ENCODE results near the gene KIF1A.
"Not testable (repeated sequence)": the region's sequence is repeated elsewhere in the genome, so short reads cannot be mapped to it uniquely, and the experiment has no call there.

Gene KIF1A

DNA sequence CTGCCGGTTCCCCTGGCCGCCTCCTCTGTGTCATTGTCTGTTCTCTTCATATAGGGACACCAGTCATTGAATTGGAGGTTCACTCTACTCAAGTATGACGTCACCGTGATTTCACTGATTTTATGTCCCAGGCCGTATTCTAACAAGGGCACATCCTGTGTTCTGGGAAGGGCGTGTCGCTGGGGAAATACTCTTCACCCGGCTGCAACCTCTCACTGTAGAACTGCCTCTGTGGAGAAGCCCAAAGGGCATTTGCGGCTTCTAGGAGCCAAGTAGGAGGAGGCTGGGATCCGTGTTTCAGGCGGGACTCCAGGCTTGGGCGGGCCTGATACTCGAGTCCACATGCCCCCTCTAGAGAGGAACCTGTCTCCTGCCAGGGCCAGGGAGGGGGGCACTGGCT lies 123.5 kb downstream of the KIF1A start:
- not testable (repeated sequence) for DNase-seq

DNA sequence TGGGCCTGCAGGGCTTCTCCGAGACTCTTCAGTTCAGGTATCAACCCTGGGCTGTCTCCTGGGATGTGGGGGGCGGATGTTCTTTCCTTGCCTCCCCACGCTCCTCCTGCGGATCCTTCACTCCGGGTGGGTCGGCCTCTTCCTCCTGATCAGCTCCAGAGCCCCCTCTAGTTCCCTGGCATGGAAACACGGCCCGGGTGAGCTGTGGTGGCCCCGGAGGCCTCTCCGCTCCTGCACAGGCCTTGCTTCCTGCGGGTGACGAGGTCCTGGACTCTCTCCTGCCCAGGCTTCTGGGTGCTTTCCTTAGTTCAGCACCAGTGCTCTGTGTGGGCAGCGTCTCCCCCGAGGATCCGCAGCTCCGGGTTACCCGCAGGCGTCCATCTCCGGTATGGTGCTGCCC lies 124.4 kb downstream of the KIF1A start:
- not testable (repeated sequence) for DNase-seq

GRCh38 chr2:240694304-240694703 lies 125.7 kb downstream of the KIF1A start:
- DNase-seq: not testable (repeated sequence)

- DNase-seq: not testable (repeated sequence)
Measured at GRCh38 chr2:240692583-240693561, 127.1 kb downstream of the KIF1A start.

GRCh38 chr2:240691631-240692420 lies 128.2 kb downstream of the KIF1A start, which contains the start of gene AQP12A:
AQP12A (plus strand) TSS chr2:240691866; CDS start chr2:240691914, 48 bp downstream.
- DNase-seq: not testable (repeated sequence)

DNA sequence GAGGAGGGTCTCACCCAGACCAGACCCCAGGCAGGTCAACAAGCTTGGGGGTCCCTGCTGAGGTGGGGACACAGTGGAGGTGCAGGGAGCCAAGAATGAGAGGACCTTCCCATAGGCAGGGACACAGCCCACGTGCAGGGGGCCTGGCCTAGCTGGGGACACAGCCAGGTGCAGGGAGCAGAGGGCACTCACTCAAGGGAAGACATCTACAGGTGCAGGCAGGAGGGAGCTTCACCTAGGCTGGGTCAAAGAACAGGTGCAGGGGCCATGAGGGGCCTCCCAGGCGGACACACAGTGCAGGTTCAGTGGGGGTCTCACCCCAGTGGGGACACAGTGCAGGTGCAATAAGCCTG lies 129.0 kb downstream of the KIF1A start:
- not testable (repeated sequence) for DNase-seq

- not testable (repeated sequence) for DNase-seq
Measured at GRCh38 chr2:240690421-240691074, 129.5 kb downstream of the KIF1A start.

DNA sequence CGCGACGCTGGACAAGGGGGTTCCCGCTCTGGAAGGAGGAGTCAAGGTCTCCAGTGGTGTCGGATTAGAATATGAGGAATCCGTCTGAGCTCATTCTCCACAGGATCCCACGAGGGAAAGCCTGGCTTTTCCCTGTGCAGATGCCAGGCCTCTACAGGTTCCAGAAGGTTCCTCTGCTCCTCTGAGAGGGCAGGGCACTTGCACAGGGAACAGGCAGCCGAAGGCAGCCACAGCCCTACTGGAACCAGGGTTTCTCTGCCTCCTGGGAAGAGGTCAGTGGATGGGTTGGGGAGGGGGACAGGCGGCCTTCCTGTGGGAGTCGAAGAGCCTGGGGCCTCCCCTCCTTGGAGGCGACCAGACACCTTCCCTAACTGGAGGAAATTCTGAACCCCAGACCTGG lies 130.0 kb downstream of the KIF1A start:
- DNase-seq: no peak

DNA sequence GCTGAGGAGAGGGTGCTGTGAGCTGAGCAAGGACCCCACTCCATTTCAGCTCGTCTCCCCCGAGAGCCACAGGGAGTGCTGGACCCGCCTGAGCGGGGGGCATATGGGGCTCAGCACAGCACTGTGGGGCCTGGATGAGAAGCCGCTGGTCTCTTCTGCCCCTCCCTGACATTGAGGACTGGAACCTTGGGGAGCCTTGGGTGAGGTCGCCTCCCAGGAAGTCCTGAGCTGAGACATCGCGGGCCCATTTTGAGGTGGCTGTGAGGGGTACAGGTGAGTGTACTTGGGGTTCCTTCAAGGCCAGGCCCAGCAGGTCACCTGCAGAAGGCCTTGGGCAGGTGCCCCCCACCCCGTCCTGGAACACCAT lies 131.5 kb downstream of the KIF1A start:
- DNase-seq: no peak

DNA sequence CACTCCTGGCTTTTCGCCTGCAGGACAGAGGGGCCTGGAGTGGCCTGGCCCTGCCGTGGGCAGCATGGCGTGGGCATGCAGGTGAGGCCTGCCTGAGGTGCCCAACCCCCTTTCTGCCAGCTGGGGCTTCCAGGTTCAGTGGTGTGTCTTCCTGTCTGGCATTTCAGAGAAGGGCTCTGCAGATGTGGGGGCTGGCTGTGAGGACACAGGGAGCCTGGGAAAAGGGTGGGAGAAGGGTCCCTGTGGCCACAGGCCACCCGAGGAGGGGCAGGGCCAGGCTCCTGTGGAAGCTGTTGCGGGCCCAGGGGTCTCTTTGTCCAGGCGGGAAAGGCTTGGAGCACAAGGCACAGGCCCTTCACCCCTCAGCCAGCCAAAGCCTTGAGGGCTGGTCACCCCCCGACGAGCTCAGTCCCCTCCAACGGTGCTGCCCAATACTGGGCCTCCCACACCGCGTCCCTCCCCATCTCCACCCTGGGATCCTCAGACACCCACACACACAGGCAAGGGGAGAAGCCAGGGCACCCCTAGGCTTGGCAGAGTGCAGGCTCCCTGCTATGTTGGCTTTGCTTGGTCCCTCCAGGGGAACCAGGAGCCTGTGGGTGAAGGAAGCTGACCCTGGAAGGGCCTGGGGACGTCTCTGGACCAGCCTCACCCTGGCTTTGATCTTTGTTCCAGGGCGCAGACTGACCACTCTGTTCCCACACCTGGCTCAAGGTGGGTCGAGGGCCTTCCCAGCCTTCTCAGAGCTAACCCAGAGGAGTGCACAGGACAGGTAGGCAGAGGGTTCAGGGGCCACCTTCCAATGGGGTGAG lies 132.1 kb downstream of the KIF1A start:
- DNase-seq: no peak

DNA sequence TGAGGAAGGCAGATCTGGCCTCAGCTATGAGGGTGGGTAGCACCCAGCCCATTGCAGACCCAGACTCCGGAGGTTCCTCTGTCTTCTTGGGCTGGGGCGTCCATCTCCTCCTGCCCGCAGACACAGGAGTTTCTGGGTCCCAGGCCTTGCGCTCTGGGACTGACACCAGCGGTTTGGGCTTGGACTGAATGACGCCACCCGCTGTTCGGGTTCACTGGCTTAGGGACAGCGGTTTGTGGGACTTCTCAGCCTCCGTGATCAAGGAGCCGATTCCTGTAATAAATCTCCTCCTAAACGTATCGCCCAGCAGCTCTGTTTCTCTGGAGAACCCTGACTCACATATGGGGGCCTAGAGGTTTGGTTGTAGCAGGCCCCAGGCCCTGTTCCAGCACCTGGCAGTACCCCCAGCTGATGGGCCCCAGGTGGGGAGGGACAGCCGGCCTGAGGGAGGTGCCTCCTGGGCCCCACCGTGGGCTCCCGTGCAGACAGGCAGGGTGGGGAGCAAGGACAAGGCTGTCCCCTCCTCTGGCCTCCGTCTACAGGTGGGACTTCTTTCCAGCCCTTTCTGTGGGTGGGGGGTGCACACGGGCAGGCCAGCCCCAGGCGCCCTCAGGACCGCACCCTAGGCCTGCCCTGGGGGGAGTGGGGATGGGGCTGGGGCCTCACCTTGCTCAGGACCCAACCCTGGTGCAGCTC lies 132.8 kb downstream of the KIF1A start:
- no peak for DNase-seq

- DNase-seq: no peak
Measured at GRCh38 chr2:240686460-240686859, 133.6 kb downstream of the KIF1A start.

DNA sequence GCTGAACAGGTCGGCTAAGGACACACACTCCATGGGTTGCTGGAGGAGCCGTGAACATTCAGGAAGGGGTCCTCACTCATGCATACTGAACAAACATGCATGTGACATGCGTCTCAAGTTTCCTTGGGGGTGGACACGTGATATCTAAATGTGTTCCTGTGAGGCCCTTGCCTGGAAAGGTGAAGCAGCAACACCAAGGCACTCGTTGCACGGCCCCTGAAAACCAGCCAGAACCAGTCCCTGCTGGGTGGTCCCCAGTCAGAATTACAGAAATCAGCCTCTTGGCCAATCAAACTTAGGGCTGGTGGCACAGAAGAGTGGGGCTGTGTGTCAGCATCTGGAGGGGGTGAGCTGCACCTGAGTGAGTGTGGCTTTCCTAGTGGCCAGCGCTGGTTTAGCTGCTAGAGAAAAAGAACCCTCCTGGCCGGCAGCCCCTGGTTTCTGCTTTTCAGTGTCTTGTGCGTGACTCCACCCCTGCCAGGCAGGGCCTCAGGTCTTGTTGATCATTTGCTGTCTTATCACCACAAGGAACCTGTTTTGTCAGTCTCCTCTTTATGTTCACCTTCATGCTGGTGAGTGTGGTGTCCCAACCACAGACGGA lies 134.1 kb downstream of the KIF1A start:
- DNase-seq: no peak

DNA sequence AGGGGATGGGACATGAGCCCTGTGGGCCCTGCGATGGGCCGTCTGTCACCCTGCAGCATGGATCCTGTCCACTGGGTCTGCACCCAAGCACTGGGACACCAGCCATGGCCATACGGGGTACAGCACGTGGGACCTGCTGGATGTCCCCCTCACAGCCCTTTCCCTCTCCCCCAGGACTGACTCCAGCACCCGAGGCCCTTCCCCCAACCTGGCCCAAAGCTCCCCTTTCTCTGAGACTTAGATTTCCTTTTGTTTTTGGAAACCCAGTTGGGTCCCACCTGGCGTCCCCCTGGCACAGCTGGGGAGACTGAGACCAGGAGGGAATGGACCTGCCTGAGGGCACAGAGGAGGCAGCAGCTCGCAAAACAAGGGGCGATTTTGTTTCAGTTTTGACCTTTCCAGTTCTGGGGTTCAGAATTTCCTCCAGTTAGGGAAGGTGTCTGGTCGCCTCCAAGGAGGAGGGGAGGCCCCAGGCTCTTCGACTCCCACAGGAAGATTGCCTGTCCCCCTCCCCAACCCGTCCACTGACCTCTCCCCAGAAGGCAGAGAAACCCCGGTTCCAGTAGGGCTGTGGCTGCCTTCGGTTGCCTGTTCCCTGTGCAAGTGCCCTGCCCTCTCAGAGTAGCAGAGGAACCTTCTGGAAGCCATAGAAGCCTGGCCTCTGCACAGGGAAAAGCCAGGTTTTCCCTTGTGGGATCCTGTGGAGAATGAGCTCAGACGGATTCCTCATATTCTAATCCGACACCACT lies 135.9 kb downstream of the KIF1A start:
- DNase-seq: not testable (repeated sequence)

DNA sequence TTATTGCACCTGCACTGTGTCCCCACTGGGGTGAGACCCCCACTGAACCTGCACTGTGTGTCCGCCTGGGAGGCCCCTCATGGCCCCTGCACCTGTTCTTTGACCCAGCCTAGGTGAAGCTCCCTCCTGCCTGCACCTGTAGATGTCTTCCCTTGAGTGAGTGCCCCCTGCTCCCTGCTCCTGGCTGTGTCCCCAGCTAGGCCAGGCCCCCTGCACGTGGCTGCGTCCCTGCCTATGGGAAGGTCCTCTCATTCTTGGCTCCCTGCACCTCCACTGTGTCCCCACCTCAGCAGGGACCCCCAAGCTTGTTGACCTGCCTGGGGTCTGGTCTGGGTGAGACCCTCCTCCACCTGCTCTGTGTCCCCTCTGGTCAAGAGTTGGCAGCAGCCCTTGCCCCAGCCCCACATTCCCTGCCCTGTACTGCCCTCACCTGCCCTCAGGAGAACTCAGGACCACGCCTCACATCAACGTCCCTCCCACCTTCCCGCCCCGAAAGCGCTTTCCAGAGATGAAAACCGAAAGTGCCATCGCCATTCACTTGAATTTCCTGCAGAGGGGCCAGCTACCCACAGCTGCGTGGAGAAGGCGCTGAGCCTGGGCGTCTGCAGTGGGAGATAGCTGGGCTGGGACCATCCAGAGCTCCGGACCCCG lies 136.6 kb downstream of the KIF1A start:
- not testable (repeated sequence) for DNase-seq

GRCh38 chr2:240682431-240683224 lies 137.4 kb downstream of the KIF1A start, which contains the start of gene AQP12B:
AQP12B (minus strand) TSS chr2:240682885; CDS start chr2:240682837, 48 bp downstream.
- not testable (repeated sequence) for DNase-seq

DNA sequence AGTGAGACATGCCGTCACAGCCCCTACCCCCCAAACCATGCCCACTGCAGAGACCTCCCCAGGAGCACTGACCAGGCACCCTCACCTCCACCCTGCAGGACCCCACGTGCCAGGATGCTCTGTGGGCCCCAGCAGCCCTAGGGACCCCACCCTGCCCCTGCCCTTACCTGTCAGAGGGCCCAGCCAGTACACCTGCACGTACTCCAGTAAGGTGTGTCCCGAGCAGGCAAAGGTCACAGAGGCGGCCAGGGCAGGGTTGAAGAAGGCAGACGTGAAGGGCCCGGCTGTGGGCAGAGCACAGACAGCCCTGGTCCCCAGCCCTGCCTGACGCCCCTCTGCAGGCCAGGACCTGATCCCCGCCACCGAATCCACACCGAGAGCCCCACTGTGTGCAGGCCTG lies 139.8 kb downstream of the KIF1A start:
- not testable (repeated sequence) for DNase-seq

DNA sequence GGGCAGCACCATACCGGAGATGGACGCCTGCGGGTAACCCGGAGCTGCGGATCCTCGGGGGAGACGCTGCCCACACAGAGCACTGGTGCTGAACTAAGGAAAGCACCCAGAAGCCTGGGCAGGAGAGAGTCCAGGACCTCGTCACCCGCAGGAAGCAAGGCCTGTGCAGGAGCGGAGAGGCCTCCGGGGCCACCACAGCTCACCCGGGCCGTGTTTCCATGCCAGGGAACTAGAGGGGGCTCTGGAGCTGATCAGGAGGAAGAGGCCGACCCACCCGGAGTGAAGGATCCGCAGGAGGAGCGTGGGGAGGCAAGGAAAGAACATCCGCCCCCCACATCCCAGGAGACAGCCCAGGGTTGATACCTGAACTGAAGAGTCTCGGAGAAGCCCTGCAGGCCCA lies 141.1 kb downstream of the KIF1A start:
- DNase-seq: not testable (repeated sequence)

DNA sequence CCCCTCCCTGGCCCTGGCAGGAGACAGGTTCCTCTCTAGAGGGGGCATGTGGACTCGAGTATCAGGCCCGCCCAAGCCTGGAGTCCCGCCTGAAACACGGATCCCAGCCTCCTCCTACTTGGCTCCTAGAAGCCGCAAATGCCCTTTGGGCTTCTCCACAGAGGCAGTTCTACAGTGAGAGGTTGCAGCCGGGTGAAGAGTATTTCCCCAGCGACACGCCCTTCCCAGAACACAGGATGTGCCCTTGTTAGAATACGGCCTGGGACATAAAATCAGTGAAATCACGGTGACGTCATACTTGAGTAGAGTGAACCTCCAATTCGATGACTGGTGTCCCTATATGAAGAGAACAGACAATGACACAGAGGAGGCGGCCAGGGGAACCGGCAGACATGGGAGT lies 142.0 kb downstream of the KIF1A start:
- DNase-seq: not testable (repeated sequence)

All from CD4-positive, alpha-beta T cell treated with Interferon alpha-2 for 1 hour (primary cell).